Coronary artery (tissue), 2 donors: ENCODE results near the gene ACKR3.

Experiments
- DNase-seq: peaks from one replicate; pipeline ENCODE4 v3.0.0-alpha.2; 2017; ENCODE audit warnings: low spot score
- H3K27ac ChIP-seq, 2 donors: fragments of 200-600 bp; sonication (generic); one replicate each; pipeline ENCODE4 v1.5.1; 2016 to 2019
- H3K4me3 ChIP-seq: fragments of 200-600 bp; sonication (generic); 2 replicates; pipeline ENCODE4 v1.5.1; 2016; ENCODE audit warnings: mild to moderate bottlenecking, moderate library complexity
- TF ChIP-seq, protein P1 (sequence below): fragments of 200-600 bp; sonication (generic); IDR thresholded peaks from one replicate; pipeline ENCODE4 v1.5.1; 2019; ENCODE audit warnings: antibody characterized with exemption

ACKR3 gene

DNA sequence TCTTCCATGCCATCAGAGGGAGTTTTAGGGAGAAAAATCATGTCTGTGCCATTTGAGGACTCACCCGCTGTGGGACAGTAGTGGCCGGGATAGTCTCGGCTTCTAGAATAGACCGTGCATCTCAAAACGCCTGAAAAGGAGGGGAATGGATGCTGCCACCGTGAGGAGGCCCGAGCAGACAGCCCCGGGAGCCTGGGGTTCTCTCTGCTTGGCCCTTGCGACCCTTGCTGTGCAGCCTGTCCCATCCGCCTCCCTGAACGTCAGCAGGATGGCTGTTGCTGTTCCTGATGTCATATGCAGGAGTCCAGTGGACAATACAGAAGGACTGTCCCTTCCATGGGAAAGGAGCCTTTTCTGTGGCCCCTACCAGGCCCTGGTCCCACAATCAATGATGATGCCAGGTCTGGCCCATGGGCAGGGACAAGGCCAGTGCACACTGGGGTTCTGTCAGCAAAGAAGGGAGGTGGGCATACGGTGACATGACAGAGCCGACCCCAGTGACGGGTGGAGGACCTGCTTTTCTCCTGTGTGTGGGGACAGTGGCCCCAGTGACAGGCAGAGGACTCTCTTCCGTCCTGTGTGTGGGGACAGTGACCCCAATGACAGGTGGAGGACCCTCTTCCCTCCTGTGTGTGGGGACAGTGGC, 58.8 kb downstream of the ACKR3 start:
- peak; percentile 71 for DNase-seq
- TF ChIP-seq, protein P1, sequence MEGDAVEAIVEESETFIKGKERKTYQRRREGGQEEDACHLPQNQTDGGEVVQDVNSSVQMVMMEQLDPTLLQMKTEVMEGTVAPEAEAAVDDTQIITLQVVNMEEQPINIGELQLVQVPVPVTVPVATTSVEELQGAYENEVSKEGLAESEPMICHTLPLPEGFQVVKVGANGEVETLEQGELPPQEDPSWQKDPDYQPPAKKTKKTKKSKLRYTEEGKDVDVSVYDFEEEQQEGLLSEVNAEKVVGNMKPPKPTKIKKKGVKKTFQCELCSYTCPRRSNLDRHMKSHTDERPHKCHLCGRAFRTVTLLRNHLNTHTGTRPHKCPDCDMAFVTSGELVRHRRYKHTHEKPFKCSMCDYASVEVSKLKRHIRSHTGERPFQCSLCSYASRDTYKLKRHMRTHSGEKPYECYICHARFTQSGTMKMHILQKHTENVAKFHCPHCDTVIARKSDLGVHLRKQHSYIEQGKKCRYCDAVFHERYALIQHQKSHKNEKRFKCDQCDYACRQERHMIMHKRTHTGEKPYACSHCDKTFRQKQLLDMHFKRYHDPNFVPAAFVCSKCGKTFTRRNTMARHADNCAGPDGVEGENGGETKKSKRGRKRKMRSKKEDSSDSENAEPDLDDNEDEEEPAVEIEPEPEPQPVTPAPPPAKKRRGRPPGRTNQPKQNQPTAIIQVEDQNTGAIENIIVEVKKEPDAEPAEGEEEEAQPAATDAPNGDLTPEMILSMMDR, result no peak
- no peak overlapping the region for H3K27ac ChIP-seq

DNA sequence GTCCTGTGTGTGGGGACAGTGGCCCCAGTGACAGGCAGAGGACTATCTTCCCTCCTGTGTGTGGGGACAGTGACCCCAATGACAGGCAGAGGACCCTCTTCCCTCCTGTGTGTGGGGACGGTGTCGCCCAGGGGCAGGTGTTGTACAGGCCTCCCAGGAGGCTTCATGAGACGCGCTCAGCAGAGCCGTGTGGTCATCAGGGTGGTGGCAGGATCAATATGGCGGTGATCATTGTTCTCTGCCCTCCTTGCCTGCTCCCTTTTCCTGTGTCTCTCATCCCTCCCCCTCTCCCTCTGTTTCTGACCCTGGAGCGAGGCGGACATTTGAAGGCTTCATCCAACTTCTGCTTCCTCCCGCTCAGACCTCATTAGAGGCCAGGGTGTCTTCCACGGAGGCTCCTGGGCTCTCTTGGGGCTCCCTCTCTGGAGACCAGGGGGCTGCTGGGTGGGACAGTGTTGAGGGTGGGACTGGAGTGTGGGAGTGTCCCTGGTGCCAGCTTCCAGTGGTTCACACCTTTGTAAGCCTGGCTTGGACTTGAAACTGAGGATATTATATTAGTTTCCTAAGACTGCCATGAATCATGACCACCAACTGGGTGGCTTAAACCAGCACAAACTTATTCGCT, 59.5 kb downstream of the ACKR3 start:
- DNase-seq, result peak; percentile 33
- Histone ChIP-seq H3K27ac (no peak overlapping the region), H3K4me3 (no peak overlapping the region)
- TF ChIP-seq, protein P1, result no peak

More for the DNA sequence above, 58.8 kb downstream of the ACKR3 start:
- no peak overlapping the region for H3K4me3 ChIP-seq

DNA sequence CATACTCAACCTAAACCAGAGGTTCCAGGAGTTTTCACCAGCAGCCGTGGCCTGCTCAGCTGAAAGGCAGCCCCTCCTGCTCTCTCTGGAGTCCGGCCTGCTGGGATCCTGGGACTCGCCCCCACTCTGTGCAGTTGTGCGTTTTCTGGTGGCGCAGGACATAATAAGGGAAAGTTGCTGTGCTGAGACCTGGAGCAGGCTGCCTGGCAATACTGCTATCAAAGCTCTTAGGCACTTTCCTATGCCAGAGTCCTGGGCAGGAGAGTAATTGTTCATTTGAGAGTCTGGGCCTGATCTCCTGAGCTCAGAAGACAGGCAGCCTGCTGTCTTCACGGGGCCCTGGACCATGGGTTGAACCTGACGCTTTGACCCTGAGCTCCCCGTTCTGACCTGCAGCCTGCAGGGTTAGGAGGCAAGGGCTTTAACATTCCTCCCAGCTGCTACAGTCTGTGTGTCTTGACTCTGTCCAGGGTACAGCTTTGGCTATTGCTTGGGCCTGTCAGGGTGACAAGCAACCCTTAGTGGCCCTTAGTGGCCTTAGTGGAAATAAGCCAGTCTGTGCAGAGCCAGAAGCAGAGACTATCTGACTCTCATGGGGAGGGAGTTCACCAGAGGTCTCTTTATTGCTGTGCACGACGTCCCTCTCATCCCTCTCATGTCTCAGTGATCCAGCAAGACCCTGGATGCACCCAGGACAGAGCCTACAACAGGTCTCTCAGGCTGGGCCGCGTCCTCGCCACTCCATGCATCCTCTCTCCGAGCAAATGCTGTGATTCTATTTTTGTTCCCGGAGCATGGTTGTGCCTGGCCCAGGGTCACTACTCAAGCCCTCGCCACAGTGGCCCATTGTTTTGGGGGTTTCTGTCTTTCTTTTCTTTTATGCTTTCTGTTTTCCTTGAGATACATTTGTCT, 60.6 kb downstream of the ACKR3 start:
- Histone ChIP-seq H3K27ac (peak overlapping the region in 1 of 2 donors; percentile 37), H3K4me3 (no peak overlapping the region)
- peak; percentile 57 for DNase-seq
- TF ChIP-seq, protein P1, result no peak

DNA sequence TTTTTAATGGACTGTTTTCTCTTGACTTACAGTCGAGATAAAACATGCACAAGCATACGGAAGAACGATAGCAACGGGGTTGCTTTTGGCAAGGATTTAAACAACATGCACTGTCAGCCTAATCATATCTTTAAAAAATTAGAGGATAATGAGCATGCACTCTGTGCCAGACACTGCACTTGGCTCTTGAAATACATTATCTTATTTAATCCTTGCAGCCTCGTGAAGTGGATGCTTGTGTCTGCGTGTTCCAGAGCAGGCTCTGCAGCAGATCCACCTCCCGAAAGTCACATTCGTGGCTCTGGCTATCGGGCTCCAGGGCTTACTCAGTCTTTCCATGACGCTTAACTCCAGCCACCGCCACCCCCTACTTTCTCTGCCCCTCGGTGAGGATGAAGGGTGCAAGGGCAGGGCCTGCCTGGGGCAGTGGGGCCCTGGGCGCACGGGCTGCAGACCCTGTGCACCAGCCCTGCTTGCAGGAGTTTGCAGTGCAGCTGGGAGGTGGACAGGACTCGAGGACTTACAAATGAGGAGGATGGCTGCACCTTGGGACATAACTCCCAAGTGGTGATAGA, 61.7 kb downstream of the ACKR3 start:
- Histone ChIP-seq H3K4me3 (no peak overlapping the region), H3K27ac (peak overlapping the region in 1 of 2 donors; percentile 15)
- peak; percentile 73 for DNase-seq
- TF ChIP-seq, protein P1, result no peak

DNA sequence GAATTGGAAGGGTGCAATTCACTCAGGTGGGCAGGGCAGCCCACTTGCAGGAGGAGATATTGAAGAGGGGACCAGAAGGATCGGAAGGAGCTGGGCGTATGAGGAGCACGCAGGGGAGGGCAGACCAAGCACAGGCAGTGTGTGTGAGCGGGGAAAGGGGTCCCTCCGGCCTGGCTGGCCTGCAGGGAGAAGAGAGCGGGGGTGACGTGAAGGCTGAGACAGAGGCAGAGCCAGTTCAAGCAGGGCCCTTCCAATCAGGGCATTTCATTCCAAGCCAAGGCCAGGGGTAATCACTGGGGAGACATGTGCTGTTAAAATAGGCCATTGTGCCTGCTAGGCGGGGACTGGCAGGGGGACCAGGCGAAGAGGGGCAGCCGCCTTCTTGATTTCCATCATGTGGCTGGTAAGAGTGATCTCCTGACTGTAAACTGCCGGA, 62.2 kb downstream of the ACKR3 start:
- DNase-seq, result peak; percentile 64
- TF ChIP-seq, protein P1, result no peak
- H3K4me3 ChIP-seq, result no peak overlapping the region
- peak overlapping the region in 1 of 2 donors; percentile 15 for H3K27ac ChIP-seq
